GM19372 (cell line): ENCODE results near the gene SNX20.

Experiments
- ATAC-seq: cut with Tn5 transposase; IDR thresholded peaks from one replicate; pipeline ENCODE4 v1.9.1; 2021; ENCODE audit warnings: mild to moderate bottlenecking, low read depth, moderate library complexity; ENCODE audit not compliant: unreplicated experiment

SNX20 gene

DNA sequence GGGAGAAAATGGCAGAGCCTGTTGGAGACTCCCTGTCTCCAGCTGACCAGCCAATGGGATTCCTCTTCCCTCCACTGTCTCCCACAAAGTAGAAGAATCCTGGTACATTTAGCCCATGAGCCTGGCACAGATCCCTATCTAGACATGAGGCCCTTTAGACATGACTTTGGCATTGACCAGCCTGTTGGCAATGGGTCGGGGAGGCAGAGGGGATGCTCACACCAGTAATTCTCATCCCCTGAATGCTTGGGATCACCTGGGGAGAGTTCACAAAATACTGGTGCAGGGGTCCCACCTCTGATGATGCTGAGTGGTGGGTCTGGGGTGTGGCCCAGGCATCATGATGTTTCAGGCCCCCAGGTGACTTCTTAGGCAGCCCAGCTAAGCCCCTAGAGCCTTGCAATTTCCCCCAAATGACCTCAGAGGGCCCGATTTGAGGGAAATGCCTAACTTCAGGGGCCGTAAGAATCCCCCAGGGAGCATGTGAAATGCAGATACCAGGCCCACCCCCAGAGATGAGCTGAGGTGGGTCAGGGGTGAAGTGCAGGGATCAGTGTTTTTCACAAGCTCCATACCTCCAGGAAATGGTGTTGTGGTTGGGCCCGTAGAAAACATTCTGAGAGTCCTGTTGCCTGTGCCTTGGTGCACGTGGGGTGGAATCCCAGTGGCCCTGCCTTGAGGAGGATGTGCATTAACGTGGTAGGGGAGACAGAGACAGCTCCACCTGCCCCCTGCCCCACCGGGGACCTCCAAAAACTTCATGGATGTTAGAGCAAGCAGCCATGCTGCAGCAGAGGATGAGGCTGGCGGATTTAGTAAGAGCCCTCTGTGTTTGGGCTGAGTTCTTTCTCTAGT is 42.1 kb downstream of the SNX20 start:
- no peak for ATAC-seq

DNA sequence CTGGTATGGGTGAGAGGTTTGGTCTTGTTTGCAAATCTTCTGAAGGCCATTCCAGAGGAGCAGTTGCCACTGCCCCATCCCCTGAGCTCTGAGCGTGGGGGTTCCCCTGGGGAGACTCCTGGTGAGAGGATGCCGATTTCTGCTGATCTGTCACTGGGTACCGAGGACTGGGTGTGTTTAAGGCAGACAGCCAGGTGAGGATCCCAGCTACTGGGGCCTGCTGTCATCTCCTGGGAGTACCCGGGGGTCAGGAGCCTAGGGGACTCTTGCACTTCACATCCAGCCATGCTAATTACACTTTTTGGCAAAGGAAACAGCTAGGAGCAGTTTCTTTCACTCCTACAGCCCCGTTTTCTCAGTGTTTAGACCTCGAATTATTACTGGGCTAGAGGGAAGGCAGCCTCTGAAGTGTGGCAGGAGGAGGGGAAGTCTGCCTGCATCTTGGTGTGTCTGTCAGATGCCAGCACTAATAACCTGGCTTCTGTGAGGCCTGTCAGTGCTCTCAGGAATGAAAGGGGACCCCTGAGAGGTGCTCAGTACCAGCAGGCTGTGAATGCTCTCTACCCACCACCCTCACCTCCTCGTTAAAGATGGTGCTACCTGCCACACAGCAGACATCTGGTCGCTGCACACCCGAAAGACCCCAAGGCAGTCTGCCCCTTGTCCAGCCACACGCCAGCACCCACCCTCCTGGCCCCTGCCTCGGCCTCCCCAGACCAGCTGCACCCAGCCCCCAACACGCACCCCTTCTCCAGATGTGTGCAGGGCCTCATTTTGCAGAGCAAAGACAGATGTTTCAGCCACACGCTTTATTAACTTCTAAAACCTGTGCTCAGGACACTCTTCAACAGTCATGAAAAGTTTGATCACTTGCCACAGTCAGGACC is 43.2 kb downstream of the SNX20 start:
- no peak for ATAC-seq

DNA sequence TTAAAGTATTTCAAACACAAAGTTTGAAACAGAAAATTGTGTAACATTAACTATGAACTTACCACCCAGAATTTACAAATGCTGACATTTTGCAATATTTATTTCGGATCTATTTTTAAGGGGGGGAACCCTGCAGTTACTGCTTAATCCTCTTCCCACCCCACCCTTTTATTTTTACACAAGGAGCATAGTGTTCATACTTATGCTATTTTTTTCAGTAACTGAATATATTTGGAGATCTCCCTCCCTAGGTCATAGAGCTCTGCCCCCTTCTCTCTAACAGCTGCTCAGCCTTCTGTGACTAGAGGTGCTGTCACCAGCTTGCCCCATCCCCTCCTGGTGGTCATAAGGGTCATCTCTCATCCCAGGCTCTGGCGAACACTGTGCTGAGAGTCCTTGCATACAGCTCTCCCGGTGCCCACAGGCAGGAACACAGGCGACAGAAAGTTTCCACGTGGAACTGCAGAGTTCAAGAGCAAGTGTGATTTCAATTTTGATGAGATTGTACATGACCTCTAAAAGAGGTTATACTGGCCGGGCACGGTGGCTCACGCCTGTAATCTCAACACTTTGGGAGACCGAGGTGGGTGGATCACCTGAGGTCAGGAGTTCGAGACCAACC is 44.2 kb downstream of the SNX20 start:
- ATAC-seq = no peak

DNA sequence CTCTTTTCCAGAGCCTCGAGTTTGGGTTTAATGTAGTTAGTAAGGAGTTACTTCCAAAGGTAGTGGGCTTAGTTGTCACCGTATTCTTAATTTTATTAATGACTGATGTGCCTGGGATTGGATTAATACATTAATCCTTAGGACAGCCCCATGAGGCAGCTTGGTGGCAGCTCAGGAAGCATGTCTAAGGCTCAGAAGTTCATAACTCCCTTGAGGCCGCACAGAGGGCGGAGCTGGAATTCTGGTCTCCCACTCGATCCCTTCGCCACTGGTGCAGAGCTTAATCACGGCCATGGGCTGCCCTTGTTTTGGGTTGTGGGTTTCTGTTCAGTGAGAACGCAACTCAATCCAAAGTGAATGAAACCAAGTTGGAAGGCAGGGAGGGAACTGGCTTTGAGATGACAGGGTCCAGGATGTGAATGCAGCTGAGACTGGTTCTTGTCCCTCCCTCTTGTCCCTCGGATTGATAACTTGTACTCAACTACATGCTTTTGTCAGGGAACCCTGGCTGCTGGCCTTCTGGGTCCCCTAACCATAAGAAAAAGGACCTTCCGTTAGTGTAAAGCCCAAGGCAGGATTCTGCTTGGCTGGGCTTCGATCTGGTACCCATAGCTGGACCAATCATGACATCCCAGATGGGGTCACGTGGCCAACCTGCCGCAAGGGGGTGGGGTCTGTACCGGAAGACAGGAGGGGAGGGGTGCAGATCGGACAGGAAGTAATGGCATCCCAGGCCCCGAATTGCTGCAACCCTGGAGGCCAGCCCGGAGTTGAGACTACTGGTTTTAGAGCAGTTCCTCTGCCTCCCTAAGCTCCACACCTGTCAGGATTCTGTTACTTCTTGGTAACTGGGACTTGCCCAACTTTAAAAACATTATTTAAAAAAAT is 45.4 kb downstream of the SNX20 start:
- ATAC-seq = no peak

DNA sequence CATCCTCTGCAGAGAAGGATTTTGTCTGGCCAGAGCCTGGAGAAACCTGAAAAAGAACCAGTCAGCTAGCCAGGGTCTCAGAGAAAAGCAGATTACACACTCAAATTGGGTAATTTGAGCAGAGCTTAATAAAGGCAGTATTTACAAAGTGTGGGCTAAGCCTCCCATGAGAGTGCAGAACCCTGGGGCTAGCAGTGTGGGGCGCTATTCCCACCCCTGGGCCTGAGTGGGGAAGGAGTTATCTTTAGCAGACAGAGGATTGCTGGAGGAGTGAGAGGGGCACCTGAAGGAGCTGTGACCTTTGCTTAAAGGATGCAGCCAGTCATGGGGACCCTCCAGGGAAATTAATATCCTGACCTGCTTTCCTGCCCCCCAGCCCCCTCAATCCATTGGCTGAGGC is 46.2 kb downstream of the SNX20 start:
- ATAC-seq = no peak

DNA sequence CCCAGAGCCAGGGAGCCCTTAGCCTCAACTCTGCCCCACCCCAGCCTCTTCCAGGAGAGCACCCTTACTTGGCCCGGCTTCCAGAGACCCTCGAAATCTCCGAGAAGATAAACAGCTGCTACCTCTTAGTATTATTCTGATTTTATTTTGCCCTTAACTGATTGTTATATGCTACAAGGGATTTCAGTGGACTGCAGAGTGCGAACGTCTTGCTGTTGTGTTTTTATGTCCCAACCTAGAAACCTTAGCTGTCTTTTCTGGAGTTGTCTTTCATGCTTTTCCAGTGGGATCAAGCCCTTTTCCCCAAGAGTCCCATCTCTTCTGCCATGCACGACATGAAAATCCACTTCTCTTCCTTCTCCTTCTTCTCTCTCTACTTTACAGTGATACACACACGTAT is 47.0 kb downstream of the SNX20 start:
- ATAC-seq = no peak

DNA sequence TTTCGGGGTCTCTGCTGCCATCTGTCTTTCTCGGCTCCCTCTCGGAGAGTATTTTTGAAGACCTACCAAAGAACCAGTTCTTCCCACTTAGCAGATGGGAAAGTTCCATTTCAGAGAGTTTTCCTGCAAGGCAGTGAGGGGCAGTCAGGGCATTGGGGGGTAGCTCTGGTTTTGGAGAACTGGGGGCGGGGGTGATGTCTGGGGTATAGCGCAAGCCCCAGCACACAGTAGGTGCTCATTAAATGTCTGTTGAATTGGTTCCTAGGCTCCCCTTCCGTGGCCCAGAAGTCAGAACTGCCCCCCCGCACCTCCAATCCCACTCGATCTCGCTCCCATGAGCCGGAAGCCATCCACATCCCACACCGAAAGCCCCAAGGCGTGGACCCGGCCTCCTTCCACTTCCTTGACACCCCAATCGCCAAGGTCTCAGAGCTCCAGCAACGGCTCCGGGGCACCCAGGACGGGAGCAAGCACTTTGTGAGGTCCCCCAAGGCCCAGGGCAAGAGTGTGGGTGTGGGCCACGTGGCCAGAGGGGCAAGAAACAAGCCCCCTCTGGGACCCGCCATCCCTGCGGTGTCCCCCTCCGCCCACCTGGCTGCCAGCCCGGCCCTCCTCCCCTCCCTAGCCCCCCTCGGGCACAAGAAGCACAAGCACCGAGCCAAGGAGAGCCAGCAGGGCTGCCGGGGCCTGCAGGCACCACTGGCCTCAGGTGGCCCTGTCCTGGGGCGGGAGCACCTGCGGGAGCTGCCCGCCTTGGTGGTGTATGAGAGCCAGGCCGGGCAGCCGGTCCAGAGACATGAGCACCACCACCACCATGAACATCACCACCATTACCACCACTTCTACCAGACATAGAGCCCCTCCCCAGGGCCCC is 47.9 kb downstream of the SNX20 start:
- no peak for ATAC-seq

DNA sequence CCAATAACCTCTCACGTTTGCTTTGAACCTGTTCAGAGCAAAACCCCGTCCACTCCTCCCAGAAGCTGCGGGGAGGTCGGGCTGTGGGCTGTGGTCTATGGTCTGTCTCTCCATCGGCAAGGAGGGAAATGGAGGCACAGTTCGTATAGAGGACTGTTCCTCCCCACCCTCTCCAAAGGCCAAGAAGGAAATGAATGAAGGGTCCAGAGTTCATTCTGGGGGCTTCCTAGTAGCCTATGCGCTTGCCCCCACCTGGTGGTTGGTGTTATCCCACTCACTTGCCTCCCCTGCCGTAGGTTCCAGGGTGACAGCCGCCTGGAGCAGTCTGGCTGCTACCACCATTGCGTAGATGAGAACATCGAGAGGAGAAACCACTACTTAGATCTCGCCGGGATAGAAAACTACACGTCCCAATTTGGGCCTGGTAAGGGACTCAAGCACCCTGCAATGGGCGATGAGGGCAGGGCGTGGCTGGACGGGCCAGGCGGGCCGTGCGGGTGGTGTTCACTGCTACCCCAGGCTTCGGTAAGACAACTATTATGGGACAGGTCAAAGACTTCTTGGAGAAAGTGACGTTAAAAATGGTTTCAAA is 49.0 kb downstream of the SNX20 start:
- no peak for ATAC-seq

DNA sequence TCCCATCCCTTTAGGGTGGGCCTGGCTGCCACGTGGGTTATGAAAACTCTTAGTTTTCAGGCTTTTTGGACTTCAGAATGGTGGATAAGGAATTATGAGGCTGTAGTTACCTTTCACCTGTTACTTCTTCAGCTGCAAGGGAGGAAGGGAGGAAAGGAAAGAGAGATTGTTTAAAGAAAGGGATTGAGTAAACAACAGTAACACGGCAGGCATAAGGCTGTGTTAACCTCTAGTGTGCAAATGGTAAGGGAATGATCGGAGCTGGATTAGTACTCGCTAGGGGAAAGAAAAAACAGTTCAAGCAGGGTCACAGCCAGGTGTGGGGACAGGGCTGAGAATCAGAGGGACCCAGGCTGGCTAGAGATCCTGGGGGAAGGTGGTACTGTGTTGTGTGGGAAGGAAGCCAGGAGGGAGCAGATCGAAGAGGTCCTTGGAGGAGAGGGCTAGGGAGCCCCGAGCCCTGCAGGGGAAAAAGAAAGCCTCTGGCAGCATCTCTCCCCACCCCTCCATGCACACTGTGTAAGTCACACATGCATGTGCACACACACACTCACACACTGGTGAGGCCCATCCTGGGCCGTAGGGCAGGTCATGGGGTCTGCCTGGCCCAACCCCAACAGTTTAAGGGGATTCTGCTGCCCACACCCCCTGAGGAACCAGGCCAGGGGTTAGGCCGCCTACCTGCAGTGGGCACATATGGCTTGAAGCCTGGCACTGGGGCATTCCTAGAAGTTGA is 49.7 kb downstream of the SNX20 start:
- ATAC-seq = no peak

DNA sequence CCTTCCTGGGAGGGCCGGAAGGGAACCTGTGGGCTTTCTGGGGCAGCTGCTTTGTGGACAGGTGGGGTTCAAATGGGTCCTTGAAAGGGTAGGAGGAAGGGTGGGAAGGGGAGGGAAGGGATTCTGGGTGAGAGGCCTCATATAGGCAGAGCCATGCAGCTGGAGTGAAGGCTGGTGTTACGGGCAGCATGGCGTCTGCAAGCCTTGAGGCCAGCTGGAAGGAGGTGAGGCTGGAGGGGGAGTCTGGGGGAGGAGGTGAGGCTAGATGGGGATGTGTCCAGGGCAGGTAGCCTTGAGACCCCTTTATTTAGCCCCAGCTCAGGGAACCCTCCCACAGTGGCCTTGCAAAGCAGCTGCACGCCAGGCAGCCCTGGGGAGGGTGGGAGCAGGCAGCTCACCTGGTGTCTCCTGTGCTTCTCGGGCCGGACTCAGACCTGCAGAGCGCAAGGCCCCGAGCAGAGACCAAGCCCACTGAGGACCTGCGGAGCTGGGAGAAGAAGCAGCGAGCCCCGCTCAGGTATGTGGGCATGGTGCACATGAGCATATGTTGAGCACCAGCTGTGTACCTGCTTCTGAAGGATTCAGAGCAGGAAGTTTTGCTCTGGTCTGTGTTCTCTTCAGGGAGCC is 50.6 kb downstream of the SNX20 start:
- ATAC-seq = no peak

DNA sequence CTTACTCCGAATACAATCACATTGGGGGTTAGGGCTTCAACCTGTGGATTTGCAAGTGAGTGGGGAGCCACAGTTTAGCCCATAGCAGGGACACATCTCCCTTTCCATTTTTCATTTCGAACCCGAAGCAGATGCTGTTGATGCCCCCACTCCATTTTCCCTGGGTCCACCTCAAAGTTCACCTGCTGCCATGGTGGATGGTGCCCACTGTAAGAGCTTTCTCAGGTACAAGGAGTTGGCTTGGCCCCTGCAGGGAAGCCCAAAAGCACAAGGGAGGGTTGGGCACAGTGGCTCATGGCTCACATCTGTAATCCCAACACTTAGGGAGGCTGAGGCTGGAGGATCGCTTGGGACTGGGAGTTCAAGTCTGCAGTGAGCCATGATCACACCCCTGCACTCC is 51.8 kb downstream of the SNX20 start:
- no peak for ATAC-seq

DNA sequence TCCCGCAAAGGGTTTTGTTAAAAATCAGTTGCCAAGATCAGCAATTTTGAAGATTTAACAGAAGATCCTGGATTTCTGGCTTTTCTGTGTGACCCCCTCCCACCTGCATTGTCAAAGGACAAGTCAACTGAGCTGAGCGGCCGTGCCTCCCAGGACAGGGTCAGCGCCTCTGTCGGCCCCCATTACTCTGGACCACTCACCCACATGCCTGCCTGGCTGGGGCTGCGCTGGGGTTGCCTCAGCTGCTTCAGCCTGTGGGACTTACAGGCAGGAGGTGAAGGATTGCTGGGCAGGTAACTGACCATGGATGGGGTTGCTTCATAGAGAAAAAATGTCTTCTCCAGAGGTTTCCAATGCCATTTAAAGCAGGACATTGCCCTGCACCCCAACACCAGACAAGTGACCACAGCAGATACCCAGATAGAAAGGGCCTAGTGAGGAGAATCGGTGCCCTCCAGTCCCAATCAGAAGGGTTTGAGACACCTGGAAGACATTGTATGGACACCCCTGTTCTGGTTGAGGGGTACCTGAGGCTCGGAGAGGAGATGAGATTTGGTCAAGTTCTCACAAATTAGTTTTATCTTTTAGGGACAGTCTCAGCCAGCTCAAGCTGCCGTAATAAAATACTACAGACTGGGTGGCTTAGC is 52.8 kb downstream of the SNX20 start:
- ATAC-seq = no peak

DNA sequence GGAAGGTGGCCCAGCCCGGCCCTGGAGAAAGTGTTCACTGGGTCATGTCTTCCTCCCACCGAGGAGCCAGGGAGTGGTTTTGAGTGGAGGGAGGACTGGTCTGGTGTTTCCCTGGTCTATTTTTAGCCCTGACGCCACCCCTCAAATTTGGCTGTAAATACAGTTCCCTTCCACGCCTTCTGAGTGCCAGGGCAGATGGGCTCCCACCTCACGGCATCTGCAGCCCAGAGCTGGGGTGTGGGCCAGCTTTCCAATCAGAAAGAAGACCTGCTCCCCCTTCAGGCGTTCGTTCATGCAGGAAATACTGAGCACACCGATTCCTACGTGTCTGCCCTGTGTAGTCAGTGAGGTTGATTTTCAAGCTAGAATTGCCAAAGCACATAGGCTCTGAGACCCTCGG is 53.7 kb downstream of the SNX20 start:
- ATAC-seq = peak; percentile 61

DNA sequence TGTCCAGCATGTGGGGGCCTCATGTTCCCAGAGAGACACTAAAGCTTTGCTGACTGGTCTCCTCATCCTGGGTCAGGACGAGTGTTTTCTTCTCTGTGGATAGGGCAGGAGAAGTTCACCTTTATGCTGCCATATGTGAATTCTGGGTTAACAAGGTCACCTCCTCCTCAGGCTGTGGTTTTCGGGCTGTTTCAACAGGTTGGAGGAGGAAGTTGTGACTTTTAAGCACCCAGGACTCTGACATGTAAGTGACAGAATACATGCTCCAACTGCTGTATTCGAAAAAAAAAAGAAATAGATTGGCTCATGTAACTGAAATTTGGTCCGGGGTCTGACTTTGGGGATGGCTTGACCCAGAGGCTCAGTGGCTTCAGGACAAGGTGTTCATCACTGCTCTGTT is 54.2 kb downstream of the SNX20 start:
- ATAC-seq = no peak

DNA sequence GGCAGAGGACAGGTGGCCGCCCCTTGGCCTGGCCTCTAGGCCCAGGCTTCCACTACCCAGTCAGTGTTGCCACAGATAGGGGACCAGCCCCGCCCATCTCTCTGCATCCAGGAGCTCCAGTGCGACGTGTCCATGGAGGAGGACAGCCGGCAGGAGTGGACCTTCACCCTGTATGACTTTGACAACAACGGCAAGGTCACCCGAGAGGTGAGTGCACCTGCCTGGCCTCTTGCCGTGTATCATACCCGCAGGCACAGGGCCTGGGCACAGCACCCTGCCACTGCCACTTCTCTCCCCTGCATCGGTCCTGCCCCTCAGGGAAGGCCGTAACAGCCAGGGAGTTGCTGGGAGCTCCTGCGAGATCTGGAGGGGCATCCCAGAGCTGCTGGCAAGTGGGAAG is 55.7 kb downstream of the SNX20 start:
- ATAC-seq = no peak

DNA sequence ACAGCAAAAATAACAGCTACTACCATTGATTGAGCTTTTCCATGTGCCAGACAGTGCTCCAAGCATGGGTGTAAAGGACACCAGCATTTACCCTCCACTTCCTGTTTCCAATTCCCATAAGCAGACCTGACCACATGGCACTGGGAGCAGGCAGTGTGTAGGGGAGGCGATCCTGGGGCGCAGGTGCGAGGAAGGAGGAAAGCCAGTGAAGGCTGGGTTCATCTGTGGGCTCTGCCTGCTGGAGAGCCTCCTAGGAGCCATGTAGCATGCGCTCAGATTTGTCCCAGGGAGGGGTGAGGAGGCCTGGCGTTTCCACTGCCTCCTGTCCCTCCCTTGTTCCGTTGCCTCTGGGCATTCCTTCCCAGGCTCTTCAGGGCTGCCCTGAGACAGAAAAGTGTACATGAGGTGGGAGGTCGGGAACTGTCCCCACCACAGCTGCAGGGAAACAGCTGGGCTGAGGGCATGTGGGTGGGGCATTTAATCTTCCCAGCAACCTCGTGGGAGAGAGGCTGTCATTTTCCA is 56.6 kb downstream of the SNX20 start:
- no peak for ATAC-seq
